ENCODE results near the gene EEF1AKMT1.

GRCh38 chr13:20787180-20787579 lies 13.4 kb upstream of the EEF1AKMT1 start:
- no peak for TF ChIP-seq REST (IDR thresholded peaks at IDR 0.05)
- no peak for TF ChIP-seq TAF1 (conservative IDR thresholded peaks at IDR 0.05)
- no peak for TF ChIP-seq CTCF (IDR thresholded peaks at IDR 0.05; ENCODE audit: low read depth, low read length, missing input control)
- no peak for TF ChIP-seq ATF3 (IDR thresholded peaks at IDR 0.05)
- no peak for TF ChIP-seq JUND (IDR thresholded peaks at IDR 0.05)
- no peak for TF ChIP-seq MAX (IDR thresholded peaks at IDR 0.05)
- no peak for TF ChIP-seq EGR1 (IDR thresholded peaks at IDR 0.05; ENCODE audit: low read depth in 2 of 2)
- no peak for TF ChIP-seq YY1 (IDR thresholded peaks at IDR 0.05)
- no peak for TF ChIP-seq SP1 (IDR thresholded peaks at IDR 0.05)
- no peak for TF ChIP-seq ZBTB33 (IDR thresholded peaks at IDR 0.05)

All from liver (tissue), 3 donors.